Measurements from ENCODE around the gene CCNB2.

DNA sequence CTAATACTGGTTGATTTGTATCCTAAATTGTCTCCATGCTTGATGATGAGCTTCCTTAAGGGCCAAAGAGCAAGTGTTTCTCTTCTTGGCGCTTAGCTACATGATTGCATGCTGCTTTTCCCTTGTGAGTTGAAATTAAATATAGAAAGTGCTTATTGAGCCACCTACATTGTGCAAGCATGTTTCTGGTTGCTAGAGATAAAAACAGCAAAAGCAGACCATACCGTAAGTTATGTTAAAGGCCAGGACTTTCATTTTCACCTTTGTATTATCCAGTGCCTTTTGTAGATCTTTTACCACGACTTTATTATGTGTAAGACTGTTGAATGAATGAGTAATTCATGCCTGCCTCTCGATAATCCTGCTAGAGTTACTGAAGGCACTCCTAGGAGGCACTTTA lies 41.9 kb upstream of the CCNB2 start:
- TF ChIP-seq EZH2 (IDR thresholded peaks at IDR 0.05; ENCODE audit: low read depth): no peak
- TF ChIP-seq, protein P1, sequence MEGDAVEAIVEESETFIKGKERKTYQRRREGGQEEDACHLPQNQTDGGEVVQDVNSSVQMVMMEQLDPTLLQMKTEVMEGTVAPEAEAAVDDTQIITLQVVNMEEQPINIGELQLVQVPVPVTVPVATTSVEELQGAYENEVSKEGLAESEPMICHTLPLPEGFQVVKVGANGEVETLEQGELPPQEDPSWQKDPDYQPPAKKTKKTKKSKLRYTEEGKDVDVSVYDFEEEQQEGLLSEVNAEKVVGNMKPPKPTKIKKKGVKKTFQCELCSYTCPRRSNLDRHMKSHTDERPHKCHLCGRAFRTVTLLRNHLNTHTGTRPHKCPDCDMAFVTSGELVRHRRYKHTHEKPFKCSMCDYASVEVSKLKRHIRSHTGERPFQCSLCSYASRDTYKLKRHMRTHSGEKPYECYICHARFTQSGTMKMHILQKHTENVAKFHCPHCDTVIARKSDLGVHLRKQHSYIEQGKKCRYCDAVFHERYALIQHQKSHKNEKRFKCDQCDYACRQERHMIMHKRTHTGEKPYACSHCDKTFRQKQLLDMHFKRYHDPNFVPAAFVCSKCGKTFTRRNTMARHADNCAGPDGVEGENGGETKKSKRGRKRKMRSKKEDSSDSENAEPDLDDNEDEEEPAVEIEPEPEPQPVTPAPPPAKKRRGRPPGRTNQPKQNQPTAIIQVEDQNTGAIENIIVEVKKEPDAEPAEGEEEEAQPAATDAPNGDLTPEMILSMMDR (conservative IDR thresholded peaks at IDR 0.05): no peak
